Stomach (tissue), 9 donors: ENCODE results near the gene GUCY1A2. TPM values are rescaled to one million over a fixed set of nuclear protein-coding genes. Genes with fewer than 3 reads are reported as not detected.

Source experiments
- DNase-seq, 2 donors: peaks; one replicate each; pipeline versions ENCODE4 v3.0.0 to v3.0.0-alpha.2; 2013 to 2019
- H3K27ac ChIP-seq, 5 donors: fragments of 200-600 bp in 4 of 5; sonication (generic) in 4 of 5; one replicate each; pipeline ENCODE4 v1.5.1; 2013 to 2019; ENCODE audit warnings: mild to moderate bottlenecking in 1 of 5, moderate library complexity in 1 of 5
- H3K27me3 ChIP-seq, 3 donors: fragments of 200-600 bp; sonication (generic); one replicate each; pipeline ENCODE4 v1.5.1; 2017 to 2019; ENCODE audit warnings: mixed run types in 1 of 3
- H3K36me3 ChIP-seq, 4 donors: fragments of 200-600 bp; sonication (generic); 1 replicate in 3 of 4; 2 replicates in 1 of 4; pipeline ENCODE4 v1.5.1; 2016 to 2019
- H3K4me1 ChIP-seq, 4 donors: fragments of 200-600 bp; sonication (generic); one replicate each; pipeline ENCODE4 v1.5.1; 2016 to 2019
- H3K4me3 ChIP-seq, 4 donors: fragments of 200-600 bp; sonication (generic) in 3 of 4; one replicate each; pipeline ENCODE4 v1.5.1; 2016 to 2019; ENCODE audit warnings: mild to moderate bottlenecking in 1 of 4
- H3K9me3 ChIP-seq, 4 donors: fragments of 200-600 bp; sonication (generic); one replicate each; pipeline ENCODE4 v1.5.1; 2016 to 2019
- CTCF ChIP-seq, 7 experiments: fragments of 450-650 bp in 4 of 7; fragments of 200-600 bp in 3 of 7; sonication (generic) in 3 of 7; IDR thresholded peaks; one replicate each; pipeline ENCODE4 v1.5.1; 2016 to 2019; ENCODE audit warnings: antibody characterized with exemption in 7 of 7, control low read depth in 2 of 7, mild to moderate bottlenecking in 1 of 7
- EP300 ChIP-seq: sonication (generic); formaldehyde crosslinking; IDR thresholded peaks from one replicate; pipeline ENCODE4 v1.6.1; 2017; ENCODE audit warnings: antibody characterized with exemption
- POLR2A ChIP-seq, 4 donors: fragments of 450-650 bp; IDR thresholded peaks; one replicate each; pipeline ENCODE4 v1.6.1; 2016; ENCODE audit warnings: antibody characterized with exemption in 4 of 4, control low read depth in 2 of 4, mild to moderate bottlenecking in 1 of 4, moderate library complexity in 1 of 4
- POLR2AphosphoS5 ChIP-seq, 3 donors: sonication (generic); formaldehyde crosslinking; IDR thresholded peaks; one replicate each; pipeline ENCODE4 v1.6.1; 2016; ENCODE audit warnings: antibody characterized with exemption in 3 of 3
- WGBS, 5 donors: extraction: QIAGEN DNeasy Blood & Tissue Kit in 3 of 5; methylation state at CpG; one replicate each; pipeline versions ENCODE4 v1.1.5 to v1.1.7; 2013 to 2018; 5-methylcytosine and 5-hydroxymethylcytosine counted together
- intact Hi-C: fragments of 100-400 bp; cut with DNase I; formaldehyde crosslinking; loops from one replicate; pipeline ENCODE4 v1.15.1; 2023; ENCODE audit warnings: low total_unique reads
- polyA plus RNA-seq, 3 donors: library from polyadenylated mRNA; stranded (reverse); fragments of 200-250 nt; gene quantifications; one replicate each; pipeline ENCODE4 v1.2.3, GENCODE V29; 2013
- total RNA-seq, 5 donors: library from RNA; depleted of rRNA; stranded (reverse); fragments of >200 nt; gene quantifications; one replicate each; pipeline versions ENCODE4 v1.1.0 to v1.2.3, GENCODE V29; 2014 to 2016
- donor health status: healthy with polysubstance abuse.
- donor health status: Bipolar disorder and iron deficiency.
- donor health status: healthy.

Gene GUCY1A2
- total and polyA plus RNA-seq, 8 donors: 0.10 to 15.1 (median 4.3) TPM

GRCh38 chr11:106879029-106879428, 139.2 kb downstream of the GUCY1A2 start:
- TF ChIP-seq POLR2AphosphoS5 (IDR thresholded peaks at IDR 0.05): no peak
- TF ChIP-seq CTCF (IDR thresholded peaks at IDR 0.05): no peak
- TF ChIP-seq EP300: no peak
- no peak for TF ChIP-seq POLR2A (IDR thresholded peaks at IDR 0.05)
- Histone ChIP-seq H3K4me1 (no peaks in the 10 kb centered on the region), H3K4me3 (no peak overlapping the region), H3K36me3 (no peaks in the 10 kb centered on the region), H3K9me3 (no peaks in the 10 kb centered on the region), H3K27ac (no peak overlapping the region), H3K27me3 (no peaks in the 10 kb centered on the region)
- WGBS, 5 donors: 60 to 83% (median 72%) methylated on average over 3 of the region's 3 CpGs
- DNase-seq: no peak
- intact Hi-C loops: no loop called here

GRCh38 chr11:106875013-106875412, 143.3 kb downstream of the GUCY1A2 start:
- Histone ChIP-seq H3K4me3 (no peak overlapping the region), H3K4me1 (no peaks in the 10 kb centered on the region), H3K27ac (no peak overlapping the region), H3K9me3 (peaks cover 0 to 4% (median 0%) of the 10 kb centered on the region in 4 donors), H3K27me3 (no peaks in the 10 kb centered on the region), H3K36me3 (no peaks in the 10 kb centered on the region)
- DNase-seq: no peak
- intact Hi-C loops: no loop called here
- TF ChIP-seq EP300 (no peak), CTCF (IDR thresholded peaks at IDR 0.05) (no peak), POLR2AphosphoS5 (IDR thresholded peaks at IDR 0.05) (no peak), POLR2A (IDR thresholded peaks at IDR 0.05) (no peak)

GRCh38 chr11:106872246-106872645, 146.0 kb downstream of the GUCY1A2 start:
- no peaks in the 10 kb centered on the region for H3K4me1 ChIP-seq
- H3K4me3 ChIP-seq: no peak overlapping the region
- no peaks in the 10 kb centered on the region for H3K36me3 ChIP-seq
- no peaks in the 10 kb centered on the region for H3K27me3 ChIP-seq
- no peak for DNase-seq
- TF ChIP-seq EP300 (no peak), POLR2AphosphoS5 (IDR thresholded peaks at IDR 0.05) (no peak), POLR2A (IDR thresholded peaks at IDR 0.05) (no peak), CTCF (IDR thresholded peaks at IDR 0.05) (no peak)
- H3K27ac ChIP-seq: no peak overlapping the region
- intact Hi-C loops: no loop called here
- H3K9me3 ChIP-seq: peaks cover 0 to 4% (median 0%) of the 10 kb centered on the region in 4 donors

GRCh38 chr11:106858200-106858599, 160.1 kb downstream of the GUCY1A2 start:
- Histone ChIP-seq H3K4me1 (no peaks in the 10 kb centered on the region), H3K27me3 (no peaks in the 10 kb centered on the region), H3K9me3 (peaks cover 0 to 15% (median 0%) of the 10 kb centered on the region in 4 donors), H3K36me3 (no peaks in the 10 kb centered on the region), H3K27ac (no peak overlapping the region), H3K4me3 (no peak overlapping the region)
- no peak for TF ChIP-seq POLR2AphosphoS5 (IDR thresholded peaks at IDR 0.05)
- no peak for TF ChIP-seq POLR2A (IDR thresholded peaks at IDR 0.05)
- no peak for TF ChIP-seq EP300
- no peak for TF ChIP-seq CTCF (IDR thresholded peaks at IDR 0.05)
- no peak for DNase-seq
- intact Hi-C loops: no loop called here

- intact Hi-C loops: no loop called here
These were observed 161.7 kb downstream of the GUCY1A2 start for GRCh38 chr11:106856566-106856965.

More at GRCh38 chr11:106856566-106856965, 161.7 kb downstream of the GUCY1A2 start:
- DNase-seq: no peak
- Histone ChIP-seq H3K9me3 (peaks cover 0 to 20% (median 3%) of the 10 kb centered on the region in 4 donors), H3K27ac (no peak overlapping the region), H3K36me3 (no peaks in the 10 kb centered on the region), H3K4me3 (no peak overlapping the region), H3K27me3 (no peaks in the 10 kb centered on the region), H3K4me1 (no peaks in the 10 kb centered on the region)
- 69 to 82% (median 76%) methylated on average over 3 of the region's 3 CpGs for WGBS, 5 donors
- no peak for TF ChIP-seq POLR2A (IDR thresholded peaks at IDR 0.05)
- no peak for TF ChIP-seq CTCF (IDR thresholded peaks at IDR 0.05)
- TF ChIP-seq EP300: no peak
- no peak for TF ChIP-seq POLR2AphosphoS5 (IDR thresholded peaks at IDR 0.05)
